HEK293 (cell line): ENCODE results near the gene LDLRAD2.
A peak's percentile ranks its signal among the peaks of the same experiment; 100 is the strongest.

ENCODE experiments used
- CTCF ChIA-PET: fragments of 350-600 bp; formaldehyde crosslinking; extraction: SDS; loops from one replicate; lab custom pipeline; 2021; ENCODE audit warnings: antibody characterized with exemption; lab: Yijun Ruan, JAX
- POLR2A ChIA-PET: fragments of 300-600 bp; formaldehyde crosslinking; extraction: SDS; loops from one replicate; lab custom pipeline; 2020; ENCODE audit warnings: antibody characterized with exemption, inconsistent platforms; lab: Yijun Ruan, JAX
- H3K27ac ChIP-seq: fragments of 200-500 bp; sonication (Bioruptor generic); 2 replicates; pipeline ENCODE4 v1.5.1; 2014; ENCODE audit warnings: low read depth, low read length, control low read depth, inconsistent platforms; ENCODE audit errors: extremely low read depth
- H3K36me3 ChIP-seq, 2 experiments: fragments of 200-500 bp in 1 of 2; sonication (Bioruptor generic) in 1 of 2; 1 replicate in 1 of 2; 2 replicates in 1 of 2; pipeline ENCODE4 v1.5.1; 2014 to 2017; ENCODE audit warnings: inconsistent platforms in 2 of 2, low read length in 2 of 2; ENCODE audit not compliant: control insufficient read depth in 2 of 2, insufficient read depth in 1 of 2
- H3K4me1 ChIP-seq: fragments of 200-500 bp; sonication (Bioruptor generic); 2 replicates; pipeline ENCODE4 v1.5.1; 2014; ENCODE audit warnings: mild to moderate bottlenecking, low read length, inconsistent platforms; ENCODE audit not compliant: control insufficient read depth, insufficient read depth
- H3K4me3 ChIP-seq: 2 replicates; pipeline ENCODE4 v1.5.1; 2011; ENCODE audit warnings: low read depth, mild to moderate bottlenecking, control low read depth, low read length, moderate library complexity
- H3K9me3 ChIP-seq: fragments of 200-500 bp; sonication (Bioruptor generic); 2 replicates; pipeline ENCODE4 v1.5.1; 2014; ENCODE audit warnings: low read depth, low read length, inconsistent platforms; ENCODE audit not compliant: control insufficient read depth, insufficient read depth
- GFI1B ChIP-seq: fragments of 450-650 bp; formaldehyde crosslinking; IDR thresholded peaks from 2 replicates; pipeline ENCODE4 v1.5.1; 2016; ENCODE audit warnings: missing biosample characterization, missing genetic modification characterization
- MYNN ChIP-seq: fragments of 450-650 bp; formaldehyde crosslinking; IDR thresholded peaks from 2 replicates; pipeline ENCODE4 v1.5.1; 2016; ENCODE audit warnings: missing biosample characterization, missing genetic modification characterization, borderline replicate concordance
- OSR2 ChIP-seq: fragments of 450-650 bp; formaldehyde crosslinking; IDR thresholded peaks from 2 replicates; pipeline ENCODE4 v1.5.1; 2016; ENCODE audit warnings: missing biosample characterization, missing genetic modification characterization
- SCRT1 ChIP-seq: fragments of 450-650 bp; formaldehyde crosslinking; IDR thresholded peaks from 2 replicates; pipeline ENCODE4 v1.5.1; 2016; ENCODE audit warnings: missing biosample characterization, missing genetic modification characterization, borderline replicate concordance
- ZNF10 ChIP-seq: fragments of 450-650 bp; formaldehyde crosslinking; IDR thresholded peaks from 2 replicates; pipeline ENCODE4 v1.5.1; 2017; ENCODE audit warnings: missing biosample characterization, missing genetic modification characterization
- ZNF114 ChIP-seq: fragments of 450-650 bp; formaldehyde crosslinking; IDR thresholded peaks from 2 replicates; pipeline ENCODE4 v1.5.0; 2017; ENCODE audit warnings: missing biosample characterization, missing genetic modification characterization
- ZNF133 ChIP-seq: fragments of 450-650 bp; formaldehyde crosslinking; IDR thresholded peaks from 2 replicates; pipeline ENCODE4 v1.5.1; 2016; ENCODE audit warnings: missing biosample characterization, missing genetic modification characterization
- ZNF146 ChIP-seq: fragments of 450-650 bp; formaldehyde crosslinking; IDR thresholded peaks from 2 replicates; pipeline ENCODE4 v1.5.1; 2016; ENCODE audit warnings: missing biosample characterization, missing genetic modification characterization
- ZNF2 ChIP-seq: fragments of 450-650 bp; formaldehyde crosslinking; IDR thresholded peaks from 2 replicates; pipeline ENCODE4 v1.5.1; 2016; ENCODE audit warnings: missing biosample characterization, missing genetic modification characterization
- ZNF473 ChIP-seq: fragments of 450-650 bp; formaldehyde crosslinking; IDR thresholded peaks from 2 replicates; pipeline ENCODE4 v1.5.1; 2017; ENCODE audit warnings: missing biosample characterization, missing genetic modification characterization
- ZNF555 ChIP-seq: fragments of 450-650 bp; formaldehyde crosslinking; conservative IDR thresholded peaks from 2 replicates; pipeline ENCODE4 v1.5.1; 2017; ENCODE audit warnings: missing biosample characterization, mild to moderate bottlenecking, missing genetic modification characterization, inconsistent platforms
- ZNF560 ChIP-seq: fragments of 450-650 bp; formaldehyde crosslinking; IDR thresholded peaks from 2 replicates; pipeline ENCODE4 v1.5.1; 2017; ENCODE audit warnings: missing biosample characterization, missing genetic modification characterization, borderline replicate concordance
- TF ChIP-seq, protein P1 (sequence below): fragments of 450-650 bp; formaldehyde crosslinking; IDR thresholded peaks from 2 replicates; pipeline ENCODE4 v1.5.1; 2016; ENCODE audit warnings: missing biosample characterization, missing genetic modification characterization, borderline replicate concordance
- TF ChIP-seq, protein P2 (sequence below): fragments of 450-650 bp; formaldehyde crosslinking; IDR thresholded peaks from 2 replicates; pipeline ENCODE4 v1.5.1; 2016; ENCODE audit warnings: missing biosample characterization, missing genetic modification characterization
- TF ChIP-seq, protein P3 (sequence below): fragments of 450-650 bp; formaldehyde crosslinking; IDR thresholded peaks from 2 replicates; pipeline ENCODE4 v1.5.0; 2017; ENCODE audit warnings: missing biosample characterization, missing genetic modification characterization, borderline replicate concordance

The LDLRAD2 gene

DNA sequence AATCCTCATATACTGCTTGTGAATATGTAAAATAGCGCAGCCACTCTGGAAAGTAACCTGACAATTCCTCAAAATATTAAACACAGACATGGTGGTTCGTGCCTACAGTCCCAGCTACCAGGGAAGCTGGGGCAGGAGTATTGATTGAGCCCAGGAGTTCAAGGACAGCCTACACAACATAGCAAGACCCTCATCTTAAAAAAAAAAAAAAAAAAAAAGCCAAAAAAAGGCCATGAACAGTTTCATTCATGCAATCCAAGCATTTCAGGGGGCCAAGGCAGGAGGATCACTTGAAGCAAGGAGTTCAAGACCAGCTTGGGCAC is 33.7 kb upstream of the LDLRAD2 start (continued):
- TF ChIP-seq, protein P1, sequence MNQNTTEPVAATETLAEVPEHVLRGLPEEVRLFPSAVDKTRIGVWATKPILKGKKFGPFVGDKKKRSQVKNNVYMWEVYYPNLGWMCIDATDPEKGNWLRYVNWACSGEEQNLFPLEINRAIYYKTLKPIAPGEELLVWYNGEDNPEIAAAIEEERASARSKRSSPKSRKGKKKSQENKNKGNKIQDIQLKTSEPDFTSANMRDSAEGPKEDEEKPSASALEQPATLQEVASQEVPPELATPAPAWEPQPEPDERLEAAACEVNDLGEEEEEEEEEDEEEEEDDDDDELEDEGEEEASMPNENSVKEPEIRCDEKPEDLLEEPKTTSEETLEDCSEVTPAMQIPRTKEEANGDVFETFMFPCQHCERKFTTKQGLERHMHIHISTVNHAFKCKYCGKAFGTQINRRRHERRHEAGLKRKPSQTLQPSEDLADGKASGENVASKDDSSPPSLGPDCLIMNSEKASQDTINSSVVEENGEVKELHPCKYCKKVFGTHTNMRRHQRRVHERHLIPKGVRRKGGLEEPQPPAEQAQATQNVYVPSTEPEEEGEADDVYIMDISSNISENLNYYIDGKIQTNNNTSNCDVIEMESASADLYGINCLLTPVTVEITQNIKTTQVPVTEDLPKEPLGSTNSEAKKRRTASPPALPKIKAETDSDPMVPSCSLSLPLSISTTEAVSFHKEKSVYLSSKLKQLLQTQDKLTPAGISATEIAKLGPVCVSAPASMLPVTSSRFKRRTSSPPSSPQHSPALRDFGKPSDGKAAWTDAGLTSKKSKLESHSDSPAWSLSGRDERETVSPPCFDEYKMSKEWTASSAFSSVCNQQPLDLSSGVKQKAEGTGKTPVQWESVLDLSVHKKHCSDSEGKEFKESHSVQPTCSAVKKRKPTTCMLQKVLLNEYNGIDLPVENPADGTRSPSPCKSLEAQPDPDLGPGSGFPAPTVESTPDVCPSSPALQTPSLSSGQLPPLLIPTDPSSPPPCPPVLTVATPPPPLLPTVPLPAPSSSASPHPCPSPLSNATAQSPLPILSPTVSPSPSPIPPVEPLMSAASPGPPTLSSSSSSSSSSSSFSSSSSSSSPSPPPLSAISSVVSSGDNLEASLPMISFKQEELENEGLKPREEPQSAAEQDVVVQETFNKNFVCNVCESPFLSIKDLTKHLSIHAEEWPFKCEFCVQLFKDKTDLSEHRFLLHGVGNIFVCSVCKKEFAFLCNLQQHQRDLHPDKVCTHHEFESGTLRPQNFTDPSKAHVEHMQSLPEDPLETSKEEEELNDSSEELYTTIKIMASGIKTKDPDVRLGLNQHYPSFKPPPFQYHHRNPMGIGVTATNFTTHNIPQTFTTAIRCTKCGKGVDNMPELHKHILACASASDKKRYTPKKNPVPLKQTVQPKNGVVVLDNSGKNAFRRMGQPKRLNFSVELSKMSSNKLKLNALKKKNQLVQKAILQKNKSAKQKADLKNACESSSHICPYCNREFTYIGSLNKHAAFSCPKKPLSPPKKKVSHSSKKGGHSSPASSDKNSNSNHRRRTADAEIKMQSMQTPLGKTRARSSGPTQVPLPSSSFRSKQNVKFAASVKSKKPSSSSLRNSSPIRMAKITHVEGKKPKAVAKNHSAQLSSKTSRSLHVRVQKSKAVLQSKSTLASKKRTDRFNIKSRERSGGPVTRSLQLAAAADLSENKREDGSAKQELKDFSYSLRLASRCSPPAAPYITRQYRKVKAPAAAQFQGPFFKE = no peak
- no peak for TF ChIP-seq MYNN (tag by site-specific recombination)
- TF ChIP-seq, protein P2, sequence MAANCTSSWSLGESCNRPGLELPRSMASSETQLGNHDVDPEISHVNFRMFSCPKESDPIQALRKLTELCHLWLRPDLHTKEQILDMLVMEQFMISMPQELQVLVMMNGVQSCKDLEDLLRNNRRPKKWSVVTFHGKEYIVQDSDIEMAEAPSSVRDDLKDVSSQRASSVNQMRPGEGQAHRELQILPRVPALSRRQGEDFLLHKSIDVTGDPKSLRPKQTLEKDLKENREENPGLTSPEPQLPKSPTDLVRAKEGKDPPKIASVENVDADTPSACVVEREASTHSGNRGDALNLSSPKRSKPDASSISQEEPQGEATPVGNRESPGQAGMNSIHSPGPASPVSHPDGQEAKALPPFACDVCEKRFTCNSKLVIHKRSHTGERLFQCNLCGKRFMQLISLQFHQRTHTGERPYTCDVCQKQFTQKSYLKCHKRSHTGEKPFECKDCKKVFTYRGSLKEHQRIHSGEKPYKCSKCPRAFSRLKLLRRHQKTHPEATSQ (tag by site-specific recombination) = no peak
- TF ChIP-seq ZNF2 (tag by site-specific recombination) = no peak
- no peak for TF ChIP-seq OSR2 (tag by site-specific recombination)
- TF ChIP-seq GFI1B (tag by site-specific recombination) = no peak
- TF ChIP-seq ZNF114 = no peak
- TF ChIP-seq ZNF555 (tag by site-specific recombination) = no peak
- TF ChIP-seq ZNF473 = no peak
- TF ChIP-seq ZNF560 (tag by site-specific recombination) = no peak
- TF ChIP-seq ZNF133 = no peak
- no peak for TF ChIP-seq SCRT1 (tag by site-specific recombination)

DNA sequence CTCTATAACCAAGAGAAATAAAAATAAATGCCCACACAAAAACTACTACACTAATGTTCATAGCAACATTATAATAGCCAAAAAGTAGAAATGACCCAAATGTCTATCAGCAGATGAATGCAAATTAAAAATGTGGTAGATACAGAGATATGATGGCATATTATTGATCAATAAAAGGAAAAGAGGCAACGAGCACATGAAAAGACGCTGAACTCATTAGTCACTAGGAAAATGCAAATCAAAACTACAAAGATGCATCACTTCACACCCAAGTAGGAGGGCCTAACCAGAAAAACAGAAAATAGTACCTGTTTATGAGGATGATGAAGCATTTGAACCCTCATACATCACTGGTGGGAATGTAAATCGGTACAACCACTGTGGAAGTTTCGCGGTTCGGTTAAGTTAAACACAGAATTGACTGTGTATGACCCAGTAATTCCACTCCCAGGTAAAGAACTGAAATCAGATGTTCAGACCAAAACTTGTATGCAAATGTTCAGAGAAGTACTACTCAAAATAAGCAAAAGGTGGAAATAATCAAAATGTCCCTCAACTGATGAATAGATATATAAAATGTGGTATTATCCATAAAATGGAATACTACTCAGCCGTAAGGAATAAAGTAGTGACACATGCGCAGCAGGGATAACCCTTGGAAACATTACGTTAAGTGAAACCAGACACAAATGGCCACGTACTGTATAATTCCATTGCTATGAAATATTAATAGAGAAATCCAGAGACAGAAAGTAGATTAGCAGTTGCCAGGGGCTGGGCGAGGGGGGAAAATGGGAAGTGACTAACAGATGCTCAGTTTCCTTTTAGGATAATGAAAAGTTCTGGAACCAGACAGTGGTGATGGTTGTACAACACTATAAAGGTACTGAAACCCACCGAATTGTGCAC is 32.2 kb upstream of the LDLRAD2 start:
- Histone ChIP-seq H3K9me3 (no peaks in the 10 kb centered on the region), H3K4me1 (peaks cover 2% of the 10 kb centered on the region; the same call in 1 of the 2 replicates), H3K36me3 (peaks cover 0 to 2% of the 10 kb centered on the region in 2 experiments; a peak in 1 of 3 replicates), H3K27ac (no peak overlapping the region)
- TF ChIP-seq ZNF10 (tag by site-specific recombination) = peak; percentile 85
- TF ChIP-seq ZNF146 (tag by site-specific recombination) = peak; percentile 16; the same call in 1 of the 2 replicates
- TF ChIP-seq, protein P3, sequence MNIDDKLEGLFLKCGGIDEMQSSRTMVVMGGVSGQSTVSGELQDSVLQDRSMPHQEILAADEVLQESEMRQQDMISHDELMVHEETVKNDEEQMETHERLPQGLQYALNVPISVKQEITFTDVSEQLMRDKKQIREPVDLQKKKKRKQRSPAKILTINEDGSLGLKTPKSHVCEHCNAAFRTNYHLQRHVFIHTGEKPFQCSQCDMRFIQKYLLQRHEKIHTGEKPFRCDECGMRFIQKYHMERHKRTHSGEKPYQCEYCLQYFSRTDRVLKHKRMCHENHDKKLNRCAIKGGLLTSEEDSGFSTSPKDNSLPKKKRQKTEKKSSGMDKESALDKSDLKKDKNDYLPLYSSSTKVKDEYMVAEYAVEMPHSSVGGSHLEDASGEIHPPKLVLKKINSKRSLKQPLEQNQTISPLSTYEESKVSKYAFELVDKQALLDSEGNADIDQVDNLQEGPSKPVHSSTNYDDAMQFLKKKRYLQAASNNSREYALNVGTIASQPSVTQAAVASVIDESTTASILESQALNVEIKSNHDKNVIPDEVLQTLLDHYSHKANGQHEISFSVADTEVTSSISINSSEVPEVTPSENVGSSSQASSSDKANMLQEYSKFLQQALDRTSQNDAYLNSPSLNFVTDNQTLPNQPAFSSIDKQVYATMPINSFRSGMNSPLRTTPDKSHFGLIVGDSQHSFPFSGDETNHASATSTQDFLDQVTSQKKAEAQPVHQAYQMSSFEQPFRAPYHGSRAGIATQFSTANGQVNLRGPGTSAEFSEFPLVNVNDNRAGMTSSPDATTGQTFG (tag by site-specific recombination) = no peak
- TF ChIP-seq, all 188 proteins: peak for 2
- no peak overlapping the region for H3K4me3 ChIP-seq
- ChIA-PET CTCF (no interaction called here), POLR2A (no interaction called here)
